Brain microvascular endothelial cell (primary cell): ENCODE data around the gene HOXB2.

ENCODE experiments used
- DNase-seq: peaks from one replicate; pipeline ENCODE4 v3.0.0-alpha.2; 2020
- H3K27ac ChIP-seq: fragments of 250-450 bp; sonication (Bioruptor Pico); 2 replicates; pipeline ENCODE4 v1.5.1; 2020; ENCODE audit warnings: mild to moderate bottlenecking, moderate library complexity
- H3K27me3 ChIP-seq: fragments of 250-450 bp; sonication (Bioruptor Pico); replicated peaks from 2 replicates; pipeline ENCODE4 v1.5.1; 2020; ENCODE audit warnings: mild to moderate bottlenecking
- H3K36me3 ChIP-seq: fragments of 250-450 bp; sonication (Bioruptor Pico); replicated peaks from 2 replicates; pipeline ENCODE4 v1.5.1; 2020; ENCODE audit warnings: mild to moderate bottlenecking
- H3K4me3 ChIP-seq: 2 replicates; pipeline ENCODE4 v1.5.1; 2011; ENCODE audit warnings: low read depth, mild to moderate bottlenecking, control low read depth, low read length, moderate library complexity
- in situ Hi-C: cut with HindIII; loops from 2 replicates; pipeline ENCODE4 v1.10.0; 2017; ENCODE audit warnings: low sequenced_read_pairs, low pct_ligation_motif_present
- TF ChIP-seq, protein P1 (sequence below): IDR thresholded peaks from 2 replicates; pipeline ENCODE4 v1.5.1; 2011; ENCODE audit warnings: low read depth, mild to moderate bottlenecking, moderate library complexity, low read length, control low read depth, inconsistent platforms; ENCODE audit errors: missing control alignments

HOXB2 gene

DNA sequence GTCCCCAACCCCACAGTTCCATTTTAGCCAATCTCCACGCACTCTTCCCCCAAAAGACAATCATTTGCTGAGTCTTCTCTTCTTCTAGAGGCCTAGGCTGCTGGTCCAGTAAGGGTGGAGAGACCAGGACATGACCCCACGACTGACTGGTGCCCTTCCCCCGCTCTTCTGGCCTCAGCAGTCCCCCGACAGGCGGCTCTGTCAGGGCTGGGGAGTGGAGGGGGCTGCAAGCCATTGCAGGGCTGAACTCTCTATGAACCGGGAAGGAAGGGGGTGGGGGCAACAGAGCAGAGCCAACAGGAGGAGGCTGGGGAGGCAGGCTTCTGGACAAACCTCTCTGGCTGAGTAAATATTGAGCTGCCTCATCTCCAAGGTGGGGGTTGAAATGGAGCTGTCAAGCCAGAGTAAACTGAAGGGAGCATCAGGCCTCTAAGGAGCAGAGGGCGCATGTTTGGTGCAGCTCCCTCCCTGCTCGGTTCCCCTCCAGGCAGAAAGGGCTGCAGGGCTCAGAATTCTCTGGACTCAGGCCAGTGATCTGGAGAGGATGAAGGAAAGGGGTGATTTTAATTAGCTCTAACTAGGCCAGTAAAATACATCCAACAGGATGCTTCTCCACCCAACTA lies 22.8 kb downstream of the HOXB2 start:
- in situ Hi-C loops, result no loop called here

DNA sequence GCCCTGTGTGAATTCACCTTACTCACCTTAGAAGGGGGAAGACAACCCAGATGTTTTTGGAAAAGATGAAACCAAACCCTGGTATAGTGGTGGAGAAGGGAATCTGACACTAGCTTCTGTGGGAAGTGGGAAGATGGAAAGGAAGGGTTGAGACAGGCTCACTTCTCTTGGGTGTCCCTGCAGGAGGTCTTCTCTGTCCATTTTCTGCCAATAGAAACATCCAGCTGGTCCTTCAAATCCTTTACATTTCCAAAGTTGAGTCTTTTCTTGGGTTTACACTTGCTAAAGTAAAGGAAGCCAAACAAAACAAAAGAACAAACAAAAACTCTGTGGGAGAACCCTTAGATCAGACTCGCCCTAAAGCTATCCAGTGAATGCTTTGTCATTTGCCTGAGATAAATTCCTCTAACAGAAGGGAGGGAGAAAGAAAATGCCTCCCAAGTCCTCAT lies 24.3 kb downstream of the HOXB2 start:
- no peak for DNase-seq
- no peak overlapping the region for H3K27ac ChIP-seq
- in situ Hi-C loops, result no loop called here
- no peak overlapping the region for H3K4me3 ChIP-seq
- peaks cover 41% of the 10 kb centered on the region for H3K27me3 ChIP-seq
- no peaks in the 10 kb centered on the region for H3K36me3 ChIP-seq
- TF ChIP-seq, protein P1, sequence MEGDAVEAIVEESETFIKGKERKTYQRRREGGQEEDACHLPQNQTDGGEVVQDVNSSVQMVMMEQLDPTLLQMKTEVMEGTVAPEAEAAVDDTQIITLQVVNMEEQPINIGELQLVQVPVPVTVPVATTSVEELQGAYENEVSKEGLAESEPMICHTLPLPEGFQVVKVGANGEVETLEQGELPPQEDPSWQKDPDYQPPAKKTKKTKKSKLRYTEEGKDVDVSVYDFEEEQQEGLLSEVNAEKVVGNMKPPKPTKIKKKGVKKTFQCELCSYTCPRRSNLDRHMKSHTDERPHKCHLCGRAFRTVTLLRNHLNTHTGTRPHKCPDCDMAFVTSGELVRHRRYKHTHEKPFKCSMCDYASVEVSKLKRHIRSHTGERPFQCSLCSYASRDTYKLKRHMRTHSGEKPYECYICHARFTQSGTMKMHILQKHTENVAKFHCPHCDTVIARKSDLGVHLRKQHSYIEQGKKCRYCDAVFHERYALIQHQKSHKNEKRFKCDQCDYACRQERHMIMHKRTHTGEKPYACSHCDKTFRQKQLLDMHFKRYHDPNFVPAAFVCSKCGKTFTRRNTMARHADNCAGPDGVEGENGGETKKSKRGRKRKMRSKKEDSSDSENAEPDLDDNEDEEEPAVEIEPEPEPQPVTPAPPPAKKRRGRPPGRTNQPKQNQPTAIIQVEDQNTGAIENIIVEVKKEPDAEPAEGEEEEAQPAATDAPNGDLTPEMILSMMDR, result no peak

More for the DNA sequence above, 22.8 kb downstream of the HOXB2 start:
- TF ChIP-seq, protein P1, result no peak
- no peak overlapping the region for H3K27ac ChIP-seq
- H3K4me3 ChIP-seq, result no peak overlapping the region
- no peaks in the 10 kb centered on the region for H3K36me3 ChIP-seq
- peaks cover 53% of the 10 kb centered on the region for H3K27me3 ChIP-seq
- no peak for DNase-seq

DNA sequence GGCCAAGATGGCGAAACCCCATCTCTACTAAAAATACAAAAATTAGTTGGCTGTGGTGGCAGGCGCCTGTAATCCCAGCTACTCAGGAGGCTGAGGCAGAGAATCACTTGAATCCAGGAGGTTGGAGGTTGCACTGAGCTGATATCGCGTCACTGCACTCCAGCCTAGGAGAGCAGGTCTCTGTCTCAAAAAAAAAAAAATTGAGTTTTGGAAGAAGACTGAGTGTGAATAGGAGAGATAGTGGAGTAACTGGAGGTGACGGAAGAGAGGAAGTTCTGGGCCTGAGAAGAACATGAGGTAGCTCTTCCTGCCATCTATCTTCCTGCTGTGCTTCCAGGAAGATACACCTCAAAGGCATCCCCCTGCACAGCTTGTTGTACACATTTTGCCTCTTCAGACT lies 25.5 kb downstream of the HOXB2 start:
- TF ChIP-seq, protein P1, result no peak
- no peak for DNase-seq
- Histone ChIP-seq H3K36me3 (no peaks in the 10 kb centered on the region), H3K27ac (no peak overlapping the region), H3K4me3 (no peak overlapping the region), H3K27me3 (peaks cover 39% of the 10 kb centered on the region)
- in situ Hi-C loops, result no loop called here

DNA sequence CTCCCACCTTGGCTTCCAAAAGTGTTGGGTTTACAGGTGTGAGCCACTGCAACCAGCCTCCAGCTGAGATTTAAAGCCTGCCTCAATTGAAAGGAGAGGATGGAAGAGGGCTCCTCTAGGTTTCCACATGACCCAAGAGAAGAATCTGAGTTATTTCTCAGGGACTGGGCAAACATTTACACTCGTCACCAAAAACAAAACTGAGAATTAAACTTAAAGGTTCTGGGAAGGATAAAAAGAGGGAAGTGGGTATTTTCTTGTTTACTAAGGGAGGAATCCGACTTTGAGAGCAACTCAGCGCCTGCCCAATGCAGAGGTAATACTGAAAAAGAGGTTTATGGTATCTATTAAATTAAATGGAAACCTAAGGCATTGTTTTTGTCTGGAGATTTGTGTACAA lies 27.4 kb downstream of the HOXB2 start:
- H3K27ac ChIP-seq, result no peak overlapping the region
- H3K4me3 ChIP-seq, result no peak overlapping the region
- in situ Hi-C loops, result no loop called here
- H3K36me3 ChIP-seq, result no peaks in the 10 kb centered on the region
- TF ChIP-seq, protein P1, result no peak
- DNase-seq, result no peak
- H3K27me3 ChIP-seq, result peaks cover 30% of the 10 kb centered on the region

DNA sequence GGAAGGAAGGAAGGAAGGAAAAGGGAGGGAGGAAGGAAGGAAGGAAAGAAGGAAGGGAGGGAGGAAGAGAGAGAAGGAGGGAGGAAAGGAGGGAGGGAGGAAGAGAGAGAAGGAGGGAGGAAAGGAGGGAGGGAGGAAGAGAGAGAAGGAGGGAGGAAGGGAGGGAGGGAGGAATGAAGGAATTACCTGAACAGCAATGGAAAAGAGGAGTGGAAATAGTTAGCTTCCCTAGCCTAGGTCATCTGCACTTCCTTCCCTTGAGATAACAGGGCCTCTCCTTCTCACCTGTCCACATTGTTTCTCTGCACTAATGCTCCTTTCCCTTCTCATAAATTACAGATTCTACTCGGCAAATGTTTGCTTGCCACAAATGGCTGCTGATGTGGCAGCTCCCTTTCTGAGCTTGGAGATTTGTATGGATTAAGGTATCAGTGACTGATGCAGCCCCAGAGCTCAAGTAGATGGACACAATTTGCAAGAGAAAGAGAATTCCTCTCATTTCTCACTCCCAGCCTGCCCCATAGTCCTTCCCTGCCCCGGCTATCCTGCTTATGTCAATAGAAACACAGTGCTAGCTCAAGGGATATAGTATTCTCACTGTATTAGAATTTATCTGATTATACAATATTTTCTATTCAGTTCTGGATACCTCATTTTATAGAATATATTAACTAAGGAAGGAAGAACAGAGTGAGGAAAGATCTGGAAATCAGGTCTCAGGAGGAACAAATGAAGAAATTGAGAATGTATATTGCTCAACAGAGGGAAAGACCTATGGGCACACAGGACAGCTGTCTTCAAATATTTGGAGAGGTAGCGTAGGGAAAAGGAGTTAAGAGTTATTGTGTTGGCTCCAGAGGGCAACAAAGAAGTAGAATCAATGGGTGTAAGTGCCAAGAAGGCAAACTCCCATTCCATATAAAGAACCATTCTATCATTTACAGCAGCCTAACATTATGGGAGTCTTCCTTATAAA lies 28.7 kb downstream of the HOXB2 start:
- in situ Hi-C loops, result no loop called here
- Histone ChIP-seq H3K27ac (no peak overlapping the region), H3K27me3 (peaks cover 24% of the 10 kb centered on the region)

More for the DNA sequence above, 28.7 kb downstream of the HOXB2 start:
- H3K4me3 ChIP-seq, result no peak overlapping the region
- TF ChIP-seq, protein P1, result no peak
- no peaks in the 10 kb centered on the region for H3K36me3 ChIP-seq
- DNase-seq, result no peak
